ENCODE data around the gene ZC2HC1C. TPM values are rescaled to one million over a fixed set of nuclear protein-coding genes. Genes with fewer than 3 reads are reported as not detected.
"Not testable (repeated sequence)": the region's sequence is repeated elsewhere in the genome, so short reads cannot be mapped to it uniquely, and the experiment has no call there.

The ZC2HC1C gene
- total RNA-seq, 1 donor from 2014 or later = 7.5 TPM

DNA sequence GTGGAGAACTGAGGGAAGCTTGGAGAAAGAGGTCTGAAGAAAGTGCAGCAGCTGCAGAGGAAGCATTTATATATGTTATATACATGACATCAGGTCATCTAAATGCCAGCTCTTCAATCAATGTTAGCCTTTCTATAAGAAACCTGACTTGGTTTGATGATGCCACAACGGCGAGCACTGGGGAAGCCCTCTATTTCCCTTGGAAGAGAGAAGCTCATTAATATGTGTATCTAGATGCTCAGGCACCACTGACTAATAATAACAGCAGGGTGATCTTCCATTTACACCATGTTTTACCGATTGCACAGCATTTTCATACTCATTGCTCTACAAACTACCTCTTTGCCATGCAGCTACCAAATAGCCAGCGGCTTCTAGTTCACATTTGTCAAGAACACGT, 6.4 kb upstream of the ZC2HC1C start:
- peak overlapping the region; percentile 97 for H3K4me3 Mint-ChIP-seq (ENCODE audit: low read depth)

DNA sequence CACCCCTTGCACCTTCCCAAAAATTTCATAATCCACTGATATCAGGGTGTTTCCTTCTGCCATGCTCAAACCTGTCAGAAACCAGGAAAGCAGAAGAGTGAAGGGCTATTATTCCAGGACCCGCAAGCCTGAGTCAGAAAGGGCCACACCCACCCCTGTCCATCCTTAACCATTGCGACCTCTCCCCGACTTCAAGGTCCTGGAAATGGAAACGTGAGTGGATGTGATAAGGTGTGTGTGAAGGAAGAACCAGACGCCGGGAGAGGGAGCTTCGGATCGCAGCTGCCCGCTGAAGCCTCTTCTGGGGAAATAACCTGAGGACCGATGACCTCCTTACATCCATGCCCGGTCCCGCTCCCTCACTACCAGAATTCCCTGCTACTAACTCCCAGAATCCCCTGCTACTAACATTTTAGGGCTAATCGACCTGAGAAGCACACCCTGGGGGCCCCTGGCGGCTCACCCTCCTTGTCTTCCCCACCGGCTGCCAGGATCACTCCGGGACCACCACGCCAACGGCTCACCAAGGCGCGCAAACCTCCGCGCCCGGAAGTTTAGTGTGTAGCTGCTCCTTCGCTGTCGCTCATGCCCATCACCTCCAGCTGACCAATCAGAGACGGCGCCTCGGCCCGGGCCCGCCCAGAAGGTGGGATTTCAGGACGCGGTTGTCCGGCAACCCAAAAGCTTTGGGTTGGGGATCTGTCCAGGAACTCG, 5.8 kb upstream of the ZC2HC1C start, which contains the start of gene ACYP1:
Gene ACYP1, minus strand, starts transcription at position 534 of the 714 bp plus-strand sequence. Its CDS starts 471 bp downstream, at position 63.
- Mint-ChIP-seq H3K27me3 (no peaks in the 10 kb centered on the region), H3K4me1 (ENCODE audit: low read depth) (peaks cover 11% of the 10 kb centered on the region), H3K9me3 (ENCODE audit: low read depth) (no peaks in the 10 kb centered on the region), H3K27ac (peak within 1 kb of the TSS; percentile 81), H3K36me3 (ENCODE audit: insufficient read depth) (peaks cover 14% of the 10 kb centered on the region), H3K4me3 (ENCODE audit: low read depth) (peak within 1 kb of the TSS; percentile 97)
- TF ChIP-seq, protein P1, sequence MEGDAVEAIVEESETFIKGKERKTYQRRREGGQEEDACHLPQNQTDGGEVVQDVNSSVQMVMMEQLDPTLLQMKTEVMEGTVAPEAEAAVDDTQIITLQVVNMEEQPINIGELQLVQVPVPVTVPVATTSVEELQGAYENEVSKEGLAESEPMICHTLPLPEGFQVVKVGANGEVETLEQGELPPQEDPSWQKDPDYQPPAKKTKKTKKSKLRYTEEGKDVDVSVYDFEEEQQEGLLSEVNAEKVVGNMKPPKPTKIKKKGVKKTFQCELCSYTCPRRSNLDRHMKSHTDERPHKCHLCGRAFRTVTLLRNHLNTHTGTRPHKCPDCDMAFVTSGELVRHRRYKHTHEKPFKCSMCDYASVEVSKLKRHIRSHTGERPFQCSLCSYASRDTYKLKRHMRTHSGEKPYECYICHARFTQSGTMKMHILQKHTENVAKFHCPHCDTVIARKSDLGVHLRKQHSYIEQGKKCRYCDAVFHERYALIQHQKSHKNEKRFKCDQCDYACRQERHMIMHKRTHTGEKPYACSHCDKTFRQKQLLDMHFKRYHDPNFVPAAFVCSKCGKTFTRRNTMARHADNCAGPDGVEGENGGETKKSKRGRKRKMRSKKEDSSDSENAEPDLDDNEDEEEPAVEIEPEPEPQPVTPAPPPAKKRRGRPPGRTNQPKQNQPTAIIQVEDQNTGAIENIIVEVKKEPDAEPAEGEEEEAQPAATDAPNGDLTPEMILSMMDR (IDR thresholded peaks at IDR 0.05; ENCODE audit: unreplicated experiment) = no peak
- DNase-seq (ENCODE audit: low spot score, unreplicated experiment) = peak; percentile 86

More for the DNA sequence above, 6.4 kb upstream of the ZC2HC1C start:
- peaks cover 15% of the 10 kb centered on the region for H3K36me3 Mint-ChIP-seq (ENCODE audit: insufficient read depth)
- H3K27me3 Mint-ChIP-seq = no peaks in the 10 kb centered on the region
- H3K9me3 Mint-ChIP-seq (ENCODE audit: low read depth) = no peaks in the 10 kb centered on the region
- TF ChIP-seq, protein P1 (IDR thresholded peaks at IDR 0.05; ENCODE audit: unreplicated experiment) = no peak
- DNase-seq (ENCODE audit: low spot score, unreplicated experiment) = no peak
- H3K4me1 Mint-ChIP-seq (ENCODE audit: low read depth) = peaks cover 12% of the 10 kb centered on the region
- H3K27ac Mint-ChIP-seq = no peak overlapping the region

GRCh38 chr14:75064205-75064567, 5.3 kb upstream of the ZC2HC1C start:
- no peak for DNase-seq (ENCODE audit: low spot score, unreplicated experiment)
- Mint-ChIP-seq H3K9me3 (ENCODE audit: low read depth) (no peaks in the 10 kb centered on the region), H3K27ac (peak overlapping the region; percentile 81), H3K27me3 (no peaks in the 10 kb centered on the region), H3K4me1 (ENCODE audit: low read depth) (peaks cover 10% of the 10 kb centered on the region), H3K36me3 (ENCODE audit: insufficient read depth) (peaks cover 13% of the 10 kb centered on the region), H3K4me3 (ENCODE audit: low read depth) (peak overlapping the region; percentile 97)
- TF ChIP-seq, protein P1 (IDR thresholded peaks at IDR 0.05; ENCODE audit: unreplicated experiment) = no peak

DNA sequence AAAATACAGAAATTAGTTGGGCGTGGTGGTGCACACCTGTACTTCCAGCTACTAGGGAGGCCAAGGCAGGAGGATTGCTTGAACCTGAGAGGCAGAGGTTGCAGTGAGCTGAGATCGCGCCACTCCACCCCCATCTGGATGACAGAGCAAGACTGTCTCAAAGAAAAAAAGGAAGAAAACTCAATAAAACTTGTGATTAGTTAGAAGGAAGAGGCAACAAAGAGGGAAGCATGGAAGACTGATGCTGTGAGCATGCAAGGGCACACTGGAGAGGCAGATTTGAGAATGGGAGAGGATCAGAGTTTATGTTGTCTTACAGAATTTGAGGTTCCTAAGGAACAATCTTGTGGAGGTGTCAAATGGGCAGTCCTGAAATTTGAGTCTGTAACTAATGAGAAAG, 2.8 kb upstream of the ZC2HC1C start:
- TF ChIP-seq, protein P1 (IDR thresholded peaks at IDR 0.05; ENCODE audit: unreplicated experiment) = no peak
- Mint-ChIP-seq H3K9me3 (ENCODE audit: low read depth) (no peaks in the 10 kb centered on the region), H3K4me1 (ENCODE audit: low read depth) (peaks cover 19% of the 10 kb centered on the region), H3K27me3 (no peaks in the 10 kb centered on the region), H3K36me3 (ENCODE audit: insufficient read depth) (no peaks in the 10 kb centered on the region), H3K4me3 (ENCODE audit: low read depth) (no peak overlapping the region), H3K27ac (no peak overlapping the region)
- no peak for DNase-seq (ENCODE audit: low spot score, unreplicated experiment)

GRCh38 chr14:75067212-75067611, 2.2 kb upstream of the ZC2HC1C start:
- Mint-ChIP-seq H3K27ac (no peak overlapping the region), H3K27me3 (no peaks in the 10 kb centered on the region), H3K9me3 (ENCODE audit: low read depth) (no peaks in the 10 kb centered on the region), H3K36me3 (ENCODE audit: insufficient read depth) (no peaks in the 10 kb centered on the region), H3K4me3 (ENCODE audit: low read depth) (no peak overlapping the region), H3K4me1 (ENCODE audit: low read depth) (peaks cover 19% of the 10 kb centered on the region)
- TF ChIP-seq, protein P1 (IDR thresholded peaks at IDR 0.05; ENCODE audit: unreplicated experiment) = no peak
- DNase-seq (ENCODE audit: low spot score, unreplicated experiment) = no peak

DNA sequence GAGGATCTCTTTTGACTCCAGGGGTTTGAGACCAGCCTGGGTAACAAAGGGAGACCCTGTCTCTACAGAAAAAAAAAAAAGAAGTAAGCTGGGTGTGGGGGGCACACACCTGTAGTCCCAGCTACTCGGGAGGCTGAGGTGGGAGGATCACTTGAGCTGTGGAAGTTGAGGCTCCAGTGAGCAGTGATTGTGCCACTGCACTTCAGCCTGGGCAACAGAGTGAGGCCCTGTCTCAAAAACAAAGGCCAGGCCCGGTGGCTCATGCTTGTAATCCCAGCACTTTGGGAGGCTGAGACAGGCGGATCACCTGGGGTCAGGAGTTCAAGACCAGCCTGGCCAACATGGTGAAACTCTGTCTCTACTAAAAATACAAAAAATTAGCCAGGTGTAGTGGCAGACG, 1.7 kb upstream of the ZC2HC1C start:
- H3K4me1 Mint-ChIP-seq (ENCODE audit: low read depth) = peaks cover 19% of the 10 kb centered on the region
- not testable (repeated sequence) for H3K27ac Mint-ChIP-seq; H3K27me3 Mint-ChIP-seq; DNase-seq (ENCODE audit: low spot score, unreplicated experiment); H3K9me3 Mint-ChIP-seq (ENCODE audit: low read depth); H3K4me3 Mint-ChIP-seq (ENCODE audit: low read depth); H3K36me3 Mint-ChIP-seq (ENCODE audit: insufficient read depth)

Data from progenitor cell of endocrine pancreas (in vitro differentiated cells).